K562 (cell line): ENCODE results near the gene PATL1. TPM values are rescaled to one million over a fixed set of nuclear protein-coding genes. Genes with fewer than 3 reads are reported as not detected.
"Not testable (repeated sequence)": the region's sequence is repeated elsewhere in the genome, so short reads cannot be mapped to it uniquely, and the experiment has no call there.

Experiments
- ATAC-seq: fragments of 200-7000 bp; cut with Tn5 transposase; 3 replicates; pipeline ENCODE4 v1.9.1; 2020; ENCODE audit warnings: moderate library complexity
- BruUV-seq: library from RNA; stranded (reverse); fragments of 400-500 nt; replicated peaks from 2 replicates; lab custom pipeline; 2021; lab: Mats Ljungman, UMichigan
- CTCF ChIA-PET: fragments of 300-600 bp; formaldehyde crosslinking; extraction: SDS; loops from one replicate; lab custom pipeline; 2021; ENCODE audit warnings: low intra/inter-chr PET ratio; lab: Yijun Ruan, JAX
- POLR2A ChIA-PET: fragments of 300-600, 350-650 bp; sonication (Branson Sonifier 250); formaldehyde crosslinking; extraction: SDS; loops from one replicate; lab custom pipeline; 2021; ENCODE audit warnings: antibody characterized with exemption, inconsistent platforms; lab: Yijun Ruan, JAX
- DNase-seq, 4 experiments: peaks; one replicate each; pipeline versions ENCODE4 v3.0.0 to v3.0.0-alpha.2; 2011 to 2018; ENCODE audit warnings: low spot score in 3 of 4, mixed read lengths in 3 of 4; ENCODE audit errors: extremely low read depth in 1 of 4
- FAIRE-seq: peaks from 2 replicates; lab custom pipeline; 2011; peaks lifted over from hg19 to GRCh38; lab: Jason Lieb, UNC
- H2AFZ ChIP-seq: 2 replicates; pipeline ENCODE4 v1.6.0; 2011; ENCODE audit warnings: low read depth, low read length, control low read depth, inconsistent platforms
- H3K27ac ChIP-seq: fragments of 200-600 bp; 3 replicates; pipeline ENCODE4 v1.8.0; 2011; ENCODE audit warnings: low read depth, mild to moderate bottlenecking, control low read depth, inconsistent platforms, low read length, moderate library complexity, mixed read lengths; ENCODE audit errors: extremely low read depth
- H3K27me3 ChIP-seq, 2 experiments: fragments of 300-600 bp in 1 of 2; 2 replicates in 1 of 2; 3 replicates in 1 of 2; pipeline versions ENCODE4 v1.6.0 to v1.8.0; 2011; ENCODE audit warnings: inconsistent platforms in 2 of 2, low read length in 2 of 2, mild to moderate bottlenecking in 1 of 2, mixed read lengths in 1 of 2, moderate library complexity in 1 of 2; ENCODE audit not compliant: control insufficient read depth in 2 of 2, insufficient read depth in 2 of 2
- H3K36me3 ChIP-seq: fragments of 300-600 bp; 3 replicates; pipeline ENCODE4 v1.8.0; 2011; ENCODE audit warnings: mild to moderate bottlenecking, low read length, inconsistent platforms; ENCODE audit not compliant: control insufficient read depth, insufficient read depth
- H3K4me1 ChIP-seq, 2 experiments: fragments of 200-600 bp in 1 of 2; replicated peaks in 1 of 2; 2 replicates in 1 of 2; 3 replicates in 1 of 2; pipeline versions ENCODE4 v1.5.1 to v1.8.0; 2011; ENCODE audit warnings: inconsistent platforms in 2 of 2, low read length in 2 of 2, mild to moderate bottlenecking in 1 of 2, mixed read lengths in 1 of 2, moderate library complexity in 1 of 2; ENCODE audit not compliant: control insufficient read depth in 2 of 2, insufficient read depth in 2 of 2
- H3K4me2 ChIP-seq: 2 replicates; pipeline ENCODE4 v1.6.1; 2011; ENCODE audit warnings: low read length, control low read depth, inconsistent platforms, mixed read lengths; ENCODE audit not compliant: insufficient read depth
- H3K4me3 ChIP-seq: fragments of 200-600 bp; sonication (generic), shearing (Covaris generic); 2 replicates; pipeline ENCODE4 v1.5.1; 2016; ENCODE audit warnings: control low read depth, inconsistent platforms
- H3K79me2 ChIP-seq: fragments of 200-600 bp; 3 replicates; pipeline ENCODE4 v1.8.0; 2011; ENCODE audit warnings: low read length, inconsistent platforms; ENCODE audit not compliant: control insufficient read depth, insufficient read depth
- H3K9ac ChIP-seq, 2 experiments: 2 replicates each; pipeline versions ENCODE4 v1.6.0 to v1.6.1; 2011; ENCODE audit warnings: low read depth in 2 of 2, low read length in 2 of 2, control low read depth in 1 of 2, inconsistent platforms in 1 of 2, mild to moderate bottlenecking in 1 of 2, mixed read lengths in 1 of 2; ENCODE audit not compliant: insufficient read depth in 1 of 2
- H3K9me1 ChIP-seq: one replicate; pipeline ENCODE4 v1.6.0; 2011; ENCODE audit warnings: inconsistent platforms, mild to moderate bottlenecking, low read length, moderate library complexity; ENCODE audit not compliant: control insufficient read depth, insufficient read depth
- H3K9me3 ChIP-seq: replicated peaks from 2 replicates; pipeline ENCODE4 v1.5.1; 2011; ENCODE audit warnings: low read depth, low read length, inconsistent platforms; ENCODE audit not compliant: control insufficient read depth, insufficient read depth
- H4K20me1 ChIP-seq: replicated peaks from 2 replicates; pipeline ENCODE4 v1.6.1; 2011; ENCODE audit warnings: low read length, inconsistent platforms, mixed read lengths; ENCODE audit not compliant: control insufficient read depth, insufficient read depth
- ARID1B ChIP-seq: fragments of 450-650 bp; IDR thresholded peaks from 2 replicates; pipeline ENCODE4 v1.6.1; 2016; ENCODE audit warnings: antibody characterized with exemption, mild to moderate bottlenecking, inconsistent platforms
- ATF7 ChIP-seq: fragments of 450-650 bp; IDR thresholded peaks from 2 replicates; pipeline ENCODE4 v1.7.1; 2014; ENCODE audit warnings: mild to moderate bottlenecking, moderate library complexity
- CBFA2T2 ChIP-seq: fragments of 450-650 bp; conservative IDR thresholded peaks from 2 replicates; pipeline ENCODE4 v1.6.1; 2017; ENCODE audit warnings: mild to moderate bottlenecking
- CXXC5 ChIP-seq: fragments of 250-450 bp; sonication (Bioruptor Pico); IDR thresholded peaks from 2 replicates; pipeline ENCODE4 v1.8.0; 2022; ENCODE audit warnings: inconsistent platforms, mild to moderate bottlenecking, moderate library complexity
- FOXM1 ChIP-seq, 2 experiments: fragments of 450-650 bp in 1 of 2; sonication (generic) in 1 of 2; formaldehyde crosslinking in 1 of 2; IDR thresholded peaks; 2 replicates each; pipeline versions ENCODE4 v1.6.1 to v1.9.0; 2017 to 2022; ENCODE audit warnings: low read depth in 2 of 2, mild to moderate bottlenecking in 2 of 2, missing genetic modification reagents in 1 of 2, moderate library complexity in 1 of 2
- GATA2 ChIP-seq: sonication (generic); formaldehyde crosslinking; IDR thresholded peaks from 2 replicates; pipeline ENCODE4 v1.4.0; 2020; ENCODE audit warnings: mild to moderate bottlenecking, missing genetic modification reagents
- HDAC2 ChIP-seq: fragments of 450-650 bp; IDR thresholded peaks from 2 replicates; pipeline ENCODE4 v1.6.1; 2016; ENCODE audit warnings: mild to moderate bottlenecking
- ID3 ChIP-seq, 2 experiments: fragments of 250-450 bp in 1 of 2; fragments of 450-650 bp in 1 of 2; sonication (Bioruptor Pico) in 1 of 2; IDR thresholded peaks; 2 replicates each; pipeline versions ENCODE4 v1.6.1 to v1.8.0; 2016 to 2021; ENCODE audit warnings: mild to moderate bottlenecking in 2 of 2, moderate library complexity in 2 of 2, missing compliant biosample characterization in 1 of 2, missing genetic modification characterization in 1 of 2
- KLF16 ChIP-seq: IDR thresholded peaks from 2 replicates; pipeline ENCODE4 v1.6.1; 2016; ENCODE audit warnings: antibody characterized with exemption
- MTA2 ChIP-seq: fragments of 450-650 bp; IDR thresholded peaks from 2 replicates; pipeline ENCODE4 v1.6.1; 2016; ENCODE audit warnings: low read depth
- MTA3 ChIP-seq: fragments of 450-650 bp; formaldehyde crosslinking; IDR thresholded peaks from 2 replicates; pipeline ENCODE4 v1.6.1; 2017; ENCODE audit warnings: mild to moderate bottlenecking, borderline replicate concordance
- NCOA1 ChIP-seq: fragments of 450-650 bp; IDR thresholded peaks from 2 replicates; pipeline ENCODE4 v1.6.1; 2016; ENCODE audit warnings: low read depth
- NCOA2 ChIP-seq, 2 experiments: fragments of 450-650 bp; IDR thresholded peaks; 2 replicates each; pipeline ENCODE4 v1.6.1; 2018; ENCODE audit warnings: mild to moderate bottlenecking in 2 of 2, moderate library complexity in 1 of 2; ENCODE audit not compliant: partially characterized antibody in 2 of 2
- POLR2AphosphoS5 ChIP-seq: IDR thresholded peaks from 2 replicates; pipeline ENCODE4 v1.6.1; 2011; ENCODE audit warnings: mild to moderate bottlenecking, low read depth, low read length, moderate library complexity; ENCODE audit not compliant: control insufficient read depth, insufficient read depth
- SMAD4 ChIP-seq: fragments of 250-450 bp; sonication (Bioruptor Pico); conservative IDR thresholded peaks from 2 replicates; pipeline ENCODE4 v1.8.0; 2021; ENCODE audit warnings: inconsistent platforms, mild to moderate bottlenecking, moderate library complexity
- SMARCA4 ChIP-seq: fragments of 450-650 bp; IDR thresholded peaks from 2 replicates; pipeline ENCODE4 v1.6.1; 2016
- SPI1 ChIP-seq: IDR thresholded peaks from 2 replicates; pipeline ENCODE4 v1.6.1; 2011; ENCODE audit warnings: low read depth, low read length, control low read depth, borderline replicate concordance
- STAT5A ChIP-seq: IDR thresholded peaks from 2 replicates; pipeline ENCODE4 v1.6.1; 2012; ENCODE audit warnings: low read length, inconsistent platforms, borderline replicate concordance
- TCF3 ChIP-seq: sonication (generic); formaldehyde crosslinking; IDR thresholded peaks from 2 replicates; pipeline ENCODE4 v1.4.0; 2020; ENCODE audit warnings: mild to moderate bottlenecking, missing genetic modification reagents
- TEAD4 ChIP-seq, 2 experiments: sonication (generic) in 1 of 2; formaldehyde crosslinking in 1 of 2; IDR thresholded peaks; 2 replicates each; pipeline versions ENCODE4 v1.6.1 to v1.8.0; 2012 to 2022; ENCODE audit warnings: borderline replicate concordance in 1 of 2, inconsistent platforms in 1 of 2, low read length in 1 of 2, mild to moderate bottlenecking in 1 of 2, missing genetic modification reagents in 1 of 2
- ZBTB7A ChIP-seq: IDR thresholded peaks from 2 replicates; pipeline ENCODE4 v1.6.1; 2011; ENCODE audit warnings: low read depth, mild to moderate bottlenecking, low read length, moderate library complexity, borderline replicate concordance; ENCODE audit not compliant: control insufficient read depth
- WGBS: fragments of 100-300 bp; shearing (Covaris generic); methylation state at CpG from one replicate; pipeline ENCODE4 v1.1.6; 2016; ENCODE audit warnings: low coverage, mixed read lengths; ENCODE audit not compliant: insufficient coverage; ENCODE audit errors: missing lambda C conversion rate; 5-methylcytosine and 5-hydroxymethylcytosine counted together
- in situ Hi-C: fragments of 300-500 bp; cut with MboI; formaldehyde crosslinking; loops from 4 replicates; pipeline ENCODE4 v1.15.0; 2018; ENCODE audit warnings: inconsistent platforms, mixed read lengths
- intact Hi-C: fragments of 100-400 bp; cut with micrococcal nuclease; formaldehyde crosslinking; loops from 2 replicates; pipeline ENCODE4 v1.14.2; 2022
- polyA plus RNA-seq, 8 experiments: library from polyadenylated mRNA; depleted of rRNA in 4 of 8; stranded (reverse) in 5 of 8; unstranded in 3 of 8; fragments of >200 nt; fragmentation: Nextera tagmentation in 2 of 8; fragmentation: Illumina TruSeq in 1 of 8; extraction: Ambion mirVana in 2 of 8; extraction: Trizol in 1 of 8; gene quantifications; 2 replicates each; pipeline versions ENCODE4 v1.2.1 to v1.2.3, GENCODE V29; 2011 to 2014; ENCODE audit warnings: inconsistent platforms in 1 of 8, missing spikeins in 1 of 8
- total RNA-seq, 7 experiments: library from RNA; depleted of rRNA in 6 of 7; stranded (reverse); fragments of >200 nt in 6 of 7; fragmentation: Illumina TruSeq in 2 of 7; extraction: Trizol in 2 of 7; gene quantifications; 2 replicates each; pipeline versions ENCODE4 v1.2.1 to v1.2.3, GENCODE V29; 2011 to 2021; ENCODE audit warnings: low replicate concordance in 1 of 7

Gene PATL1
- total and polyA plus RNA-seq, 9 of the 15 experiments (the other 6 are each of a cell fraction or from before 2014, with no cell fraction given) = 3.2 to 48.0 (median 16.4) TPM

- H3K4me2 ChIP-seq; BruUV-seq; H2AFZ ChIP-seq; H3K9ac ChIP-seq; H3K79me2 ChIP-seq; H3K36me3 ChIP-seq; H3K4me3 ChIP-seq; H3K9me1 ChIP-seq; POLR2A ChIA-PET; H4K20me1 ChIP-seq; H3K9me3 ChIP-seq; H3K27me3 ChIP-seq; TF ChIP-seq TEAD4 (CRISPR knock-in tag; IDR thresholded peaks at IDR 0.05; ENCODE audit: borderline replicate concordance); ID3 (CRISPR knock-in tag; IDR thresholded peaks at IDR 0.05); FOXM1 (CRISPR knock-in tag; IDR thresholded peaks at IDR 0.05; ENCODE audit: low read depth): not testable (repeated sequence)
- CTCF ChIA-PET = interaction anchor here (0.6 to 1.4 kb wide), 3 partner anchors 144 to 510 kb away, joined by 5 to 11 read pairs (median 6); partner anchors contain the start of gene DTX4
- peaks cover 11 to 15% of the 10 kb centered on the region in 2 experiments; a peak in 4 of 5 replicates for H3K4me1 ChIP-seq
- WGBS = 0% methylated on average over 5 of the region's 7 CpGs
- ATAC-seq = peak; percentile 69
- peak overlapping the region; percentile 8; the same call in 1 of the 3 replicates for H3K27ac ChIP-seq
- intact Hi-C loops = loop anchor here (2.0 kb wide), 6 partner anchors 74 to 510 kb away; partner anchors contain the start of gene STX3
- in situ Hi-C loops = loop anchor here (25.0 kb wide), 1 partner anchor 494 kb away; no protein-coding TSS in a partner anchor
- peak; percentile 71 for FAIRE-seq
- peak in 1 of 4 experiments; percentile 77 for DNase-seq
- TF ChIP-seq SMAD4 (CRISPR knock-in tag) = peak; percentile 88
- peak in 1 of 2 experiments; percentile 53 for TF ChIP-seq NCOA2 (IDR thresholded peaks at IDR 0.05; ENCODE audit: partially characterized antibody in 2 of 2)
- TF ChIP-seq POLR2AphosphoS5 = peak; percentile 72
- TF ChIP-seq STAT5A = peak; percentile 33; the same call in 1 of the 2 replicates
- TF ChIP-seq TEAD4 (IDR thresholded peaks at IDR 0.05; ENCODE audit: low read length) = peak; percentile 87
- TF ChIP-seq SPI1 = peak; percentile 85
- peak; percentile 83 for TF ChIP-seq ID3 (tag; IDR thresholded peaks at IDR 0.05)
- peak; percentile 67; the same call in 1 of the 2 replicates for TF ChIP-seq NCOA1
- peak; percentile 90 for TF ChIP-seq CXXC5
- TF ChIP-seq HDAC2 = peak; percentile 59; the same call in 1 of the 2 replicates
- peak; percentile 61 for TF ChIP-seq MTA3
- peak; percentile 85 for TF ChIP-seq KLF16
- peak; percentile 97 for TF ChIP-seq TCF3 (CRISPR knock-in tag)
- TF ChIP-seq ARID1B = peak; percentile 93
- TF ChIP-seq GATA2 (CRISPR knock-in tag) = peak; percentile 94
- peak; percentile 39; the same call in 1 of the 2 replicates for TF ChIP-seq ZBTB7A
- TF ChIP-seq SMARCA4 = peak; percentile 82
- TF ChIP-seq ATF7 = peak; percentile 36; the same call in 1 of the 2 replicates
- peak; percentile 86 for TF ChIP-seq MTA2
- TF ChIP-seq FOXM1 (IDR thresholded peaks at IDR 0.05; ENCODE audit: low read depth) = peak; percentile 65
- peak; percentile 95 for TF ChIP-seq CBFA2T2
These were observed 12.5 kb upstream of the PATL1 start for GRCh38 chr11:59681260-59681725.
